HepG2 (cell line): ENCODE results near the gene RTEL1. TPM values are rescaled to one million over a fixed set of nuclear protein-coding genes. Genes with fewer than 3 reads are reported as not detected.
A peak's percentile ranks its signal among the peaks of the same experiment; 100 is the strongest.

Source experiments
- AKAP8 ChIP-seq: sonication (generic); formaldehyde crosslinking; IDR thresholded peaks from 2 replicates; pipeline ENCODE4 v1.5.1; 2020; ENCODE audit warnings: mild to moderate bottlenecking, missing genetic modification reagents
- EP300 ChIP-seq, 3 experiments: sonication (generic) in 1 of 3; formaldehyde crosslinking in 1 of 3; IDR thresholded peaks; 2 replicates each; pipeline versions ENCODE4 v1.5.1 to v1.6.1; 2011 to 2020; ENCODE audit warnings: low read depth in 2 of 3, low read length in 2 of 3, borderline replicate concordance in 1 of 3, improper control_type of control experiment in 1 of 3, mild to moderate bottlenecking in 1 of 3, missing genetic modification reagents in 1 of 3, moderate library complexity in 1 of 3
- FOXJ3 ChIP-seq: sonication (generic); formaldehyde crosslinking; IDR thresholded peaks from 2 replicates; pipeline ENCODE4 v1.4.0; 2020; ENCODE audit warnings: missing genetic modification reagents, mild to moderate bottlenecking, borderline replicate concordance
- GABPB1 ChIP-seq: IDR thresholded peaks from 2 replicates; pipeline ENCODE4 v1.6.1; 2016; ENCODE audit warnings: mild to moderate bottlenecking, missing genetic modification reagents, moderate library complexity, missing compliant biosample characterization
- HNF1B ChIP-seq: sonication (generic); formaldehyde crosslinking; IDR thresholded peaks from 2 replicates; pipeline ENCODE4 v1.5.1; 2020; ENCODE audit warnings: mild to moderate bottlenecking, moderate library complexity, missing genetic modification reagents
- KLF12 ChIP-seq: sonication (generic); formaldehyde crosslinking; IDR thresholded peaks from 2 replicates; pipeline ENCODE4 v1.4.0; 2020; ENCODE audit warnings: missing genetic modification reagents, borderline replicate concordance
- KMT2B ChIP-seq: IDR thresholded peaks from 2 replicates; pipeline ENCODE4 v1.6.1; 2016; ENCODE audit warnings: missing genetic modification reagents, missing compliant biosample characterization
- MED13 ChIP-seq: sonication (generic); formaldehyde crosslinking; IDR thresholded peaks from 2 replicates; pipeline ENCODE4 v1.5.0; 2020; ENCODE audit warnings: missing genetic modification reagents
- POLR2A ChIP-seq, 2 experiments: IDR thresholded peaks; 2 replicates each; pipeline ENCODE4 v1.6.1; 2011; ENCODE audit warnings: low read depth in 2 of 2, low read length in 2 of 2, mild to moderate bottlenecking in 1 of 2, moderate library complexity in 1 of 2; ENCODE audit not compliant: insufficient read depth in 1 of 2
- TFDP1 ChIP-seq: IDR thresholded peaks from 2 replicates; pipeline ENCODE4 v1.6.1; 2016; ENCODE audit warnings: missing compliant biosample characterization, missing genetic modification reagents, borderline replicate concordance
- THAP9 ChIP-seq: sonication (generic); formaldehyde crosslinking; IDR thresholded peaks from 2 replicates; pipeline ENCODE4; 2020; ENCODE audit warnings: missing genetic modification reagents, mild to moderate bottlenecking, borderline replicate concordance
- ZMAT3 ChIP-seq: sonication (generic); formaldehyde crosslinking; conservative IDR thresholded peaks from 2 replicates; pipeline ENCODE4 v1.7.0; 2021; ENCODE audit warnings: missing genetic modification reagents
- ZNF136 ChIP-seq: sonication (generic); formaldehyde crosslinking; IDR thresholded peaks from 2 replicates; pipeline ENCODE4 v1.8.1; 2022; ENCODE audit warnings: low read depth, mild to moderate bottlenecking, moderate library complexity, missing genetic modification reagents
- ZNF451 ChIP-seq: sonication (generic); formaldehyde crosslinking; IDR thresholded peaks from 2 replicates; pipeline ENCODE4 v1.5.0; 2020; ENCODE audit warnings: mild to moderate bottlenecking, missing genetic modification reagents
- ZNF562 ChIP-seq: sonication (generic); formaldehyde crosslinking; IDR thresholded peaks from 2 replicates; pipeline ENCODE4 v1.8.0; 2022; ENCODE audit warnings: missing genetic modification reagents, borderline replicate concordance
- ZNF7 ChIP-seq: IDR thresholded peaks from 2 replicates; pipeline ENCODE4 v1.6.1; 2016; ENCODE audit warnings: missing biosample characterization, missing genetic modification reagents
- polyA plus RNA-seq, 8 experiments: library from polyadenylated mRNA; depleted of rRNA in 3 of 8; stranded (reverse) in 7 of 8; unstranded in 1 of 8; fragments of >200 nt; fragmentation: Illumina TruSeq in 4 of 8; extraction: Trizol in 4 of 8; gene quantifications; 2 replicates each; pipeline versions ENCODE4 v1.2.1 to v1.2.3, GENCODE V29; 2011 to 2016; ENCODE audit warnings: low read depth in 4 of 8, missing spikeins in 1 of 8, mixed read lengths in 1 of 8; ENCODE audit not compliant: insufficient read depth in 1 of 8
- total RNA-seq, 5 experiments: library from RNA; depleted of rRNA; stranded (reverse); fragments of >200 nt; fragmentation: Illumina TruSeq; extraction: Trizol; gene quantifications; 2 replicates each; pipeline ENCODE4 v1.2.3, GENCODE V29; 2016; ENCODE audit warnings: low read depth in 1 of 5
- TF ChIP-seq, protein P1 (sequence below): sonication (generic); formaldehyde crosslinking; IDR thresholded peaks from 2 replicates; pipeline ENCODE4 v1.5.1; 2020; ENCODE audit warnings: mild to moderate bottlenecking, missing genetic modification reagents, borderline replicate concordance

The RTEL1 gene
- total and polyA plus RNA-seq, 2 of the 13 experiments (the other 11 are each of a cell fraction or from before 2014, with no cell fraction given), result 21.8 to 36.4 TPM

DNA sequence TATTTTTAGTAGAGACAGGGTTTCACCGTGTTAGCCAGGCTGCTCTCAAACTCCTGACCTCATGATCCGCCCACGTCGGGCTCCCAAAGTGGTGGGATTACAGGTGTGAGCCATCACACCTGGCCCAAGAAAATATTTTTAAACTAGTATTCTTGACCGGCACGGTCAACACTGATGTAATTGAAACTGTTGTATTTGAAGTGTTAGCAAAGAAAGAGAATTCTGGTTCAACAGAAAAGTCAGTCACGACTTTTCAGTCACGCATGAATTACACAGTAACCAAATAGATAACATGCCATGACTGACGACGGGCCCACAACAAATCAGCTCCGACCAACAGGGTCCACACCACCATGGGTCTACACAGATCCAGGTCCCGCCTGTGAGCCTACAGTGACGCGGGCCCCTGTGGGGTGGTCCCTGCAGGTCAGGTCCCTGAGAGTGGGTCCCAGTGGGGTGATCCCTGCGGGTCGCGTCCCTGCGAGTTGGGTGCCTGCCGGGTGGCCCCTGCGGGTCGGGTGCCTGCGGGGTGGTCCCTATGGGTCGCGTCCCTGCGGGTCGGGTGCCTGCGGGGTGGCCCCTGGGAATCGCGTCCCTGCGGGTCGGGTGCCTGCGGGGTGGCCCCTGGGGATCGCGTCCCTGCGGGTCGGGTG lies 32.2 kb upstream of the RTEL1 start (continued):
- TF ChIP-seq GABPB1 (CRISPR knock-in tag) (peak; percentile 45; the same call in 1 of the 2 replicates), POLR2A (IDR thresholded peaks at IDR 0.05; ENCODE audit: insufficient read depth in 1 of 2, low read depth in 2 of 2, low read length in 2 of 2) (peak in 1 of 2 experiments; percentile 67; a peak in 3 of 4 replicates), TFDP1 (CRISPR knock-in tag) (no peak), ZMAT3 (no peak), THAP9 (CRISPR knock-in tag) (peak; percentile 50; the same call in 1 of the 2 replicates), EP300 (IDR thresholded peaks at IDR 0.05; ENCODE audit: low read depth in 2 of 2, low read length in 2 of 2) (no peak), EP300 (CRISPR knock-in tag; IDR thresholded peaks at IDR 0.05; ENCODE audit: borderline replicate concordance) (peak; percentile 2; the same call in 1 of the 2 replicates), ZNF451 (CRISPR knock-in tag) (peak; percentile 74), HNF1B (no peak; the same call in none of the 2 replicates), MED13 (CRISPR knock-in tag) (peak; percentile 33; the same call in 1 of the 2 replicates), ZNF7 (CRISPR knock-in tag) (no peak), KLF12 (peak; percentile 70; the same call in 1 of the 2 replicates), KMT2B (CRISPR knock-in tag) (peak; percentile 38; the same call in 1 of the 2 replicates), ZNF562 (CRISPR knock-in tag) (no peak), FOXJ3 (CRISPR knock-in tag) (0 out of 2 replicates have a peak, but pooled peaks have one; percentile 32), ZNF136 (CRISPR knock-in tag) (no peak), AKAP8 (CRISPR knock-in tag) (peak; percentile 57; the same call in 1 of the 2 replicates)
- TF ChIP-seq, protein P1, sequence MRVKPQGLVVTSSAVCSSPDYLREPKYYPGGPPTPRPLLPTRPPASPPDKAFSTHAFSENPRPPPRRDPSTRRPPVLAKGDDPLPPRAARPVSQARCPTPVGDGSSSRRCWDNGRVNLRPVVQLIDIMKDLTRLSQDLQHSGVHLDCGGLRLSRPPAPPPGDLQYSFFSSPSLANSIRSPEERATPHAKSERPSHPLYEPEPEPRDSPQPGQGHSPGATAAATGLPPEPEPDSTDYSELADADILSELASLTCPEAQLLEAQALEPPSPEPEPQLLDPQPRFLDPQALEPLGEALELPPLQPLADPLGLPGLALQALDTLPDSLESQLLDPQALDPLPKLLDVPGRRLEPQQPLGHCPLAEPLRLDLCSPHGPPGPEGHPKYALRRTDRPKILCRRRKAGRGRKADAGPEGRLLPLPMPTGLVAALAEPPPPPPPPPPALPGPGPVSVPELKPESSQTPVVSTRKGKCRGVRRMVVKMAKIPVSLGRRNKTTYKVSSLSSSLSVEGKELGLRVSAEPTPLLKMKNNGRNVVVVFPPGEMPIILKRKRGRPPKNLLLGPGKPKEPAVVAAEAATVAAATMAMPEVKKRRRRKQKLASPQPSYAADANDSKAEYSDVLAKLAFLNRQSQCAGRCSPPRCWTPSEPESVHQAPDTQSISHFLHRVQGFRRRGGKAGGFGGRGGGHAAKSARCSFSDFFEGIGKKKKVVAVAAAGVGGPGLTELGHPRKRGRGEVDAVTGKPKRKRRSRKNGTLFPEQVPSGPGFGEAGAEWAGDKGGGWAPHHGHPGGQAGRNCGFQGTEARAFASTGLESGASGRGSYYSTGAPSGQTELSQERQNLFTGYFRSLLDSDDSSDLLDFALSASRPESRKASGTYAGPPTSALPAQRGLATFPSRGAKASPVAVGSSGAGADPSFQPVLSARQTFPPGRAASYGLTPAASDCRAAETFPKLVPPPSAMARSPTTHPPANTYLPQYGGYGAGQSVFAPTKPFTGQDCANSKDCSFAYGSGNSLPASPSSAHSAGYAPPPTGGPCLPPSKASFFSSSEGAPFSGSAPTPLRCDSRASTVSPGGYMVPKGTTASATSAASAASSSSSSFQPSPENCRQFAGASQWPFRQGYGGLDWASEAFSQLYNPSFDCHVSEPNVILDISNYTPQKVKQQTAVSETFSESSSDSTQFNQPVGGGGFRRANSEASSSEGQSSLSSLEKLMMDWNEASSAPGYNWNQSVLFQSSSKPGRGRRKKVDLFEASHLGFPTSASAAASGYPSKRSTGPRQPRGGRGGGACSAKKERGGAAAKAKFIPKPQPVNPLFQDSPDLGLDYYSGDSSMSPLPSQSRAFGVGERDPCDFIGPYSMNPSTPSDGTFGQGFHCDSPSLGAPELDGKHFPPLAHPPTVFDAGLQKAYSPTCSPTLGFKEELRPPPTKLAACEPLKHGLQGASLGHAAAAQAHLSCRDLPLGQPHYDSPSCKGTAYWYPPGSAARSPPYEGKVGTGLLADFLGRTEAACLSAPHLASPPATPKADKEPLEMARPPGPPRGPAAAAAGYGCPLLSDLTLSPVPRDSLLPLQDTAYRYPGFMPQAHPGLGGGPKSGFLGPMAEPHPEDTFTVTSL (CRISPR knock-in tag), result no peak
